Mesenchymal stem cell (in vitro differentiated cells and primary cell): ENCODE measurements around the gene BRINP1.

Experiments used
- DNase-seq: peaks from one replicate; pipeline ENCODE4 v3.0.0-alpha.2; 2013
- H2AFZ ChIP-seq: one replicate; pipeline ENCODE4 v1.6.1; 2013; ENCODE audit warnings: low read depth, mild to moderate bottlenecking, control low read depth, inconsistent platforms, low read length, moderate library complexity
- H2AK5ac ChIP-seq: 2 replicates; pipeline ENCODE4 v1.6.1; 2013; ENCODE audit warnings: low read length, moderate library complexity, mild to moderate bottlenecking, inconsistent platforms; ENCODE audit not compliant: severe bottlenecking
- H2BK120ac ChIP-seq: one replicate; pipeline ENCODE4 v1.6.1; 2013; ENCODE audit warnings: low read depth, mild to moderate bottlenecking, inconsistent platforms, low read length, moderate library complexity
- H2BK12ac ChIP-seq, 2 experiments: one replicate each; pipeline ENCODE4 v1.6.1; 2013; ENCODE audit warnings: inconsistent platforms in 2 of 2, low read length in 2 of 2, mild to moderate bottlenecking in 2 of 2, moderate library complexity in 2 of 2, control low read depth in 1 of 2
- H2BK15ac ChIP-seq: one replicate; pipeline ENCODE4 v1.6.1; 2013; ENCODE audit warnings: mild to moderate bottlenecking, low read depth, inconsistent platforms; ENCODE audit not compliant: poor library complexity, severe bottlenecking
- H2BK5ac ChIP-seq: 2 replicates; pipeline ENCODE4 v1.6.1; 2013; ENCODE audit warnings: low read depth, mild to moderate bottlenecking, low read length, control low read depth, inconsistent platforms; ENCODE audit not compliant: poor library complexity, severe bottlenecking
- H3K14ac ChIP-seq, 2 experiments: one replicate each; pipeline ENCODE4 v1.6.1; 2013; ENCODE audit warnings: inconsistent platforms in 2 of 2, low read length in 2 of 2, control low read depth in 1 of 2, mild to moderate bottlenecking in 1 of 2, moderate library complexity in 1 of 2
- H3K18ac ChIP-seq, 2 experiments: one replicate each; pipeline ENCODE4 v1.6.1; 2013; ENCODE audit warnings: inconsistent platforms in 2 of 2, low read length in 2 of 2, control low read depth in 1 of 2, low read depth in 1 of 2, mild to moderate bottlenecking in 1 of 2
- H3K23ac ChIP-seq, 2 experiments: one replicate each; pipeline ENCODE4 v1.6.1; 2013; ENCODE audit warnings: inconsistent platforms in 2 of 2, low read length in 2 of 2, mild to moderate bottlenecking in 2 of 2, moderate library complexity in 2 of 2, control low read depth in 1 of 2
- H3K27ac ChIP-seq: 2 replicates; pipeline ENCODE4 v1.5.1; 2013; ENCODE audit warnings: mild to moderate bottlenecking, moderate library complexity, low read length, control low read depth, inconsistent platforms; ENCODE audit not compliant: poor library complexity, severe bottlenecking
- H3K27me3 ChIP-seq, 2 experiments: 2 replicates each; pipeline versions ENCODE4 v1.6.1 to v1.7.0; 2013; ENCODE audit warnings: low read length in 2 of 2, mild to moderate bottlenecking in 2 of 2, moderate library complexity in 2 of 2, control low read depth in 1 of 2, inconsistent platforms in 1 of 2; ENCODE audit not compliant: control insufficient read depth in 1 of 2, insufficient read depth in 1 of 2
- H3K36me3 ChIP-seq, 2 experiments: 2 replicates each; pipeline versions ENCODE4 v1.6.1 to v1.7.0; 2013; ENCODE audit warnings: low read length in 2 of 2, control low read depth in 1 of 2, inconsistent platforms in 1 of 2, low read depth in 1 of 2, mild to moderate bottlenecking in 1 of 2; ENCODE audit not compliant: insufficient read depth in 2 of 2, control insufficient read depth in 1 of 2
- H3K4ac ChIP-seq, 2 experiments: one replicate each; pipeline ENCODE4 v1.6.1; 2013; ENCODE audit warnings: inconsistent platforms in 2 of 2, low read length in 2 of 2, mild to moderate bottlenecking in 2 of 2, moderate library complexity in 2 of 2, control low read depth in 1 of 2, low read depth in 1 of 2
- H3K4me1 ChIP-seq: 2 replicates; pipeline ENCODE4 v1.6.1; 2013; ENCODE audit warnings: low read depth, low read length, control low read depth; ENCODE audit not compliant: control insufficient read depth, insufficient read depth
- H3K4me2 ChIP-seq: 2 replicates; pipeline ENCODE4 v1.6.1; 2013; ENCODE audit warnings: low read length, mild to moderate bottlenecking, inconsistent platforms; ENCODE audit not compliant: poor library complexity, severe bottlenecking
- H3K4me3 ChIP-seq, 2 experiments: 2 replicates each; pipeline versions ENCODE4 v1.5.1 to v1.7.0; 2013; ENCODE audit warnings: low read length in 2 of 2, mild to moderate bottlenecking in 2 of 2, control low read depth in 1 of 2, low read depth in 1 of 2; ENCODE audit not compliant: insufficient read depth in 1 of 2
- H3K79me1 ChIP-seq: replicated peaks from 2 replicates; pipeline ENCODE4 v1.6.1; 2013; ENCODE audit warnings: mild to moderate bottlenecking, control low read depth, low read length, inconsistent platforms; ENCODE audit not compliant: poor library complexity, severe bottlenecking
- H3K9ac ChIP-seq: 2 replicates; pipeline ENCODE4 v1.7.0; 2013; ENCODE audit warnings: mild to moderate bottlenecking, low read length, moderate library complexity
- H3K9me3 ChIP-seq: 2 replicates; pipeline ENCODE4 v1.7.0; 2013; ENCODE audit warnings: mild to moderate bottlenecking, low read length; ENCODE audit not compliant: control insufficient read depth
- H4K8ac ChIP-seq: one replicate; pipeline ENCODE4 v1.6.1; 2013; ENCODE audit warnings: inconsistent platforms, mild to moderate bottlenecking, low read length, moderate library complexity
- H4K91ac ChIP-seq: one replicate; pipeline ENCODE4 v1.6.1; 2013; ENCODE audit warnings: mild to moderate bottlenecking, low read length, inconsistent platforms
- WGBS: methylation state at CpG from one replicate; pipeline ENCODE4 v1.1.7; 2013; ENCODE audit warnings: mixed read lengths; 5-methylcytosine and 5-hydroxymethylcytosine counted together

BRINP1 gene

DNA sequence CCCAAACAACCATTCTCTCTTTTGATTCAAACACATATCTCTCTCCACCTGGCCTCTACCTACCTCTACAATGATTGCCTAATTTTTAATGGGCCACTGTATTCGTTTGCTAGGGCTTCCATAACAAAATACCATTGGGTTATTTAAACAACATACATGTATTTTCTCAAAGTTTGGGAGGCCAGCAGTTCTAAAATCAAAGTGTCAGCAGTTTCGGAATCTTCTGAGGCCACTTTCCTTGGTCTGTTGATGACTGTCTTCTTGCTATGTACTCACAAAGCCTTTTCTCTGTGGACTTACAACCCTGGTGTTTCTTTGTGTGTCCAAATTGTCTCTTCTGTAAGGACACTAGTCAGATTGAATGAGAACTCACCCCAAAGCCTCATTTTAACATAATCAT is 214.7 kb downstream of the BRINP1 start:
- Histone ChIP-seq H3K27me3 (no peaks in the 10 kb centered on the region), H3K23ac (no peak overlapping the region), H3K9me3 (no peaks in the 10 kb centered on the region), H2BK12ac (no peak overlapping the region), H2AFZ (no peak overlapping the region), H3K4me1 (no peaks in the 10 kb centered on the region), H3K27ac (no peak overlapping the region), H4K91ac (no peak overlapping the region), H2BK15ac (no peak overlapping the region), H2BK5ac (no peak overlapping the region), H4K8ac (no peak overlapping the region), H3K9ac (no peak overlapping the region), H3K79me1 (no peaks in the 10 kb centered on the region), H3K4ac (no peak overlapping the region), H3K4me2 (no peak overlapping the region), H3K14ac (no peak overlapping the region), H3K4me3 (no peak overlapping the region), H2AK5ac (no peak overlapping the region), H3K36me3 (no peaks in the 10 kb centered on the region), H2BK120ac (no peak overlapping the region), H3K18ac (no peak overlapping the region)
- DNase-seq = no peak
- WGBS = 73% methylated on average over 2 of the region's 2 CpGs

DNA sequence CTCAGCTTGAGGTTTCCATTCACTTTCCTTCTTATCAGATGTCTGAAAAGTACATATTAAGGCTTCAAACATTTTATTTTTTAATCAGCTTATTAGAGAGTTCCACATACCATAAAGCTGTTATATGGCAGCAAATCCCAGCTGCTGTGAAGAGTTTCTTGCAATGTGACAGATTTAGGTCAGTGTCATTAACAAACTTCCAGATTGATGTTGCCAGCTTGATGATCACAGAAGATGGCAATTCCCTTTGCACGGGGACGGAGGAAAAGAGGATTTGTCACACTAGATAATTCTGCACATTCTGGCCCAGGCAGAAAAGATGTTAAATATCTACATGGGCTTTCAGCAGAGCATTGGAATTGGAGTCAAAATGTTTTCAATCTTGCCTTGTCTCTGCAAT is 215.8 kb downstream of the BRINP1 start:
- 92% methylated on average over 2 of the region's 2 CpGs for WGBS
- Histone ChIP-seq H3K4me3 (no peak overlapping the region), H3K4me2 (no peak overlapping the region), H3K9me3 (no peaks in the 10 kb centered on the region), H3K9ac (no peak overlapping the region), H3K36me3 (no peaks in the 10 kb centered on the region), H3K18ac (no peak overlapping the region), H3K4me1 (no peaks in the 10 kb centered on the region), H3K23ac (no peak overlapping the region), H2BK15ac (no peak overlapping the region), H2AK5ac (no peak overlapping the region), H2BK120ac (no peak overlapping the region), H2BK12ac (no peak overlapping the region), H3K4ac (no peak overlapping the region), H2BK5ac (no peak overlapping the region), H4K91ac (no peak overlapping the region), H4K8ac (no peak overlapping the region), H3K14ac (no peak overlapping the region), H3K27me3 (no peaks in the 10 kb centered on the region), H2AFZ (no peak overlapping the region), H3K27ac (no peak overlapping the region), H3K79me1 (no peaks in the 10 kb centered on the region)
- DNase-seq = no peak

DNA sequence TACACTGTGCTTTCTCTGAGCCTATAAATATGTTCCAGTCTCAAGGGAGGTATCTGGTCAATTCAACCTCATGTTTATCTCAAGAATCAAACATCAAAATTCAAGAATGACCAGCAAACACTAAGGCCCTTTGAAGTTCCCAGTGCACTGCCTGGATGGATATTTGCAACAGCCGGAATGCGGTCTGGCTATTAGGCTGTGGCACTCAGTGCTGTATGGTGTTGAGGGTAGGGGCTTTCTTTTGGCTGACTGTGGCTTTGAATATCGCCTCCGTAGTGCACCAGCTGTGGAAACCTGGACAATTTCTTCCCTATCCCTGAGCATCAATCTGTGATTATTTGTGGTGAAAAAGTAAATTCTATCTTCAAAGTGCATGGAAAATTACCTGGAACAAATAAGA is 220.4 kb downstream of the BRINP1 start:
- Histone ChIP-seq H4K8ac (no peak overlapping the region), H2BK12ac (no peak overlapping the region), H2BK5ac (no peak overlapping the region), H2BK120ac (no peak overlapping the region), H2BK15ac (no peak overlapping the region), H3K4ac (no peak overlapping the region), H3K4me1 (no peaks in the 10 kb centered on the region), H4K91ac (no peak overlapping the region), H2AK5ac (no peak overlapping the region), H3K27ac (no peak overlapping the region), H3K79me1 (no peaks in the 10 kb centered on the region), H3K14ac (no peak overlapping the region), H3K36me3 (no peaks in the 10 kb centered on the region), H2AFZ (no peak overlapping the region), H3K18ac (no peak overlapping the region), H3K4me3 (no peak overlapping the region), H3K4me2 (no peak overlapping the region), H3K9me3 (no peaks in the 10 kb centered on the region), H3K9ac (no peak overlapping the region), H3K23ac (no peak overlapping the region), H3K27me3 (no peaks in the 10 kb centered on the region)
- no peak for DNase-seq
- 75% methylated on average over 3 of the region's 4 CpGs for WGBS

DNA sequence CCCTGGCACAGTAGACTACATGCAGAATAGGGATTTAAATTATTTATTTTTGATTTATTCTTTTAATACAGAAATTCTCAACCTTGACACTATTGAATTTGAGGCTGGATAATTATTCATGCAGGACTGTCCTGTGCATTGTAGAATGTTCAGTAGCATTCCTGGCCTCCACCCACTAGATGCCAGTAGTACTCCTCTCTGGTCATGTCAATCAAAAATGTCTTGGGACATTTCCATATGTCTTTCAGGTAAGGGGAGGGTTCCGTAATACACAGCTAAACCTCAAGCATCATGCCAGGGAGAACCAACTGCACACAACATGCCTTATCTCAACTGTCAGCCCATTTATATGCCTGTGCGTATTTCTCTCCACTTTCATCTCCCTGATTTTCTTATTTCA is 231.8 kb downstream of the BRINP1 start:
- Histone ChIP-seq H2AFZ (no peak overlapping the region), H3K4ac (no peak overlapping the region), H2BK5ac (no peak overlapping the region), H3K23ac (no peak overlapping the region), H3K4me2 (no peak overlapping the region), H4K8ac (no peak overlapping the region), H3K9ac (no peak overlapping the region), H3K27me3 (no peaks in the 10 kb centered on the region), H3K79me1 (no peaks in the 10 kb centered on the region), H3K4me3 (no peak overlapping the region), H3K27ac (no peak overlapping the region), H3K14ac (no peak overlapping the region), H2AK5ac (no peak overlapping the region), H4K91ac (no peak overlapping the region), H3K36me3 (no peaks in the 10 kb centered on the region), H3K18ac (no peak overlapping the region), H3K4me1 (no peaks in the 10 kb centered on the region), H3K9me3 (peaks cover 3% of the 10 kb centered on the region), H2BK15ac (no peak overlapping the region), H2BK12ac (no peak overlapping the region), H2BK120ac (no peak overlapping the region)
- WGBS = 82% methylated on average over 2 of the region's 2 CpGs
- DNase-seq = no peak
